Neural progenitor cell (in vitro differentiated cells): Measurements from ENCODE around the gene PARD3B.

Experiments
- EZH2 ChIP-seq: fragments of 200-600 bp; sonication (generic); IDR thresholded peaks from 2 replicates; pipeline ENCODE4 v1.6.1; 2017; ENCODE audit warnings: antibody characterized with exemption, mild to moderate bottlenecking, moderate library complexity
- EZH2phosphoT487 ChIP-seq: fragments of 200-600 bp; sonication (generic); IDR thresholded peaks from 2 replicates; pipeline ENCODE4 v1.6.1; 2017; ENCODE audit warnings: antibody characterized with exemption
- TF ChIP-seq, protein P1 (sequence below): fragments of 200-600 bp; sonication (generic); IDR thresholded peaks from 2 replicates; pipeline ENCODE4 v1.5.1; 2017; ENCODE audit warnings: antibody characterized with exemption, mild to moderate bottlenecking

DNA sequence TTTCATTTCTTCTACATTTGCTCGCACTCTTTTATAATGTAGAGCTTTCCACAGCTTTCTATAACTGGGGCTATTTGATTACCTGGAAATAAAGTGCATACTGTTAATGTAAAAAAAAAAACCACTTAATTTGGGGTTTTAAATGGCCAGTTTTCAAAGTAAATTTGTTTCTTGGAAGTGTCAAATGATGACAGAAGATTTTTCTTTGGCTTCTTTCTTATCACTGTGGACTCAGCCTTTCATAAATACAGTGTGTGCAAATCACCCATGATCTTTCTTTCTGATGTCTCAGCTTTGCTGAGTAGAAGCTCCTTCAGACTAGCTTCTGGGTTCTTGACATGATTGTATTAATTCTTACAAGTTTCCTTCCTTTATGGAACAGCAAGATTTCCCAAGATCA is 525.6 kb downstream of the PARD3B start:
- TF ChIP-seq, protein P1, sequence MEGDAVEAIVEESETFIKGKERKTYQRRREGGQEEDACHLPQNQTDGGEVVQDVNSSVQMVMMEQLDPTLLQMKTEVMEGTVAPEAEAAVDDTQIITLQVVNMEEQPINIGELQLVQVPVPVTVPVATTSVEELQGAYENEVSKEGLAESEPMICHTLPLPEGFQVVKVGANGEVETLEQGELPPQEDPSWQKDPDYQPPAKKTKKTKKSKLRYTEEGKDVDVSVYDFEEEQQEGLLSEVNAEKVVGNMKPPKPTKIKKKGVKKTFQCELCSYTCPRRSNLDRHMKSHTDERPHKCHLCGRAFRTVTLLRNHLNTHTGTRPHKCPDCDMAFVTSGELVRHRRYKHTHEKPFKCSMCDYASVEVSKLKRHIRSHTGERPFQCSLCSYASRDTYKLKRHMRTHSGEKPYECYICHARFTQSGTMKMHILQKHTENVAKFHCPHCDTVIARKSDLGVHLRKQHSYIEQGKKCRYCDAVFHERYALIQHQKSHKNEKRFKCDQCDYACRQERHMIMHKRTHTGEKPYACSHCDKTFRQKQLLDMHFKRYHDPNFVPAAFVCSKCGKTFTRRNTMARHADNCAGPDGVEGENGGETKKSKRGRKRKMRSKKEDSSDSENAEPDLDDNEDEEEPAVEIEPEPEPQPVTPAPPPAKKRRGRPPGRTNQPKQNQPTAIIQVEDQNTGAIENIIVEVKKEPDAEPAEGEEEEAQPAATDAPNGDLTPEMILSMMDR, result no peak
- TF ChIP-seq EZH2, result no peak
- TF ChIP-seq EZH2phosphoT487, result no peak
